Measurements from ENCODE around the gene COQ3.

The COQ3 gene

DNA sequence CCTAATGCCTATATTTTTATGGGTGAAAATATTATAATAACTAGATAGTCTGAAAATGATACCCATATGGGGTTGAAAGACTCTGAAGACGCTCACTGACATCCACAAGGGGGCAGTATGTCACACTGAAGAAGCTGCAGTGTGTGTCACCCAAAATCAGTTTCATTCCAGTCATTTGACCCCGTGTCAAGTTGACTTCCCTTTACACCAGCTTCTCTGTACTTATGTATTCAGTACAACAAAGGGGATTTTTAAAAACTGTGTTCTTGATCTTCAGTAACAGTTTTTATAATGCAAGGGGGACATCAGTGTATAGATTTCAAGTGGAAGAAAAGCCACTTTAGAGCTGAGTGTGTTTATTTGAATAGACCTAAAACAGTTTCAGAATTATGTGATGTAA, 63.8 kb downstream of the COQ3 start:
- DNase-seq = peak; percentile 50

GRCh38 chr6:99324996-99325395, 69.0 kb downstream of the COQ3 start:
- no peak for DNase-seq
